Caco-2 (cell line): ENCODE data around the gene DNASE1. TPM values are rescaled to one million over a fixed set of nuclear protein-coding genes. Genes with fewer than 3 reads are reported as not detected.

Experiments used
- BruUV-seq: library from RNA; stranded (reverse); fragments of 400-500 nt; replicated peaks from 2 replicates; lab custom pipeline; 2021; lab: Mats Ljungman, UMichigan
- CTCF ChIA-PET: fragments of 300-600 bp; sonication (Branson Sonifier 250); formaldehyde crosslinking; loops from one replicate; lab custom pipeline; 2022; ENCODE audit warnings: antibody characterized with exemption; lab: Charles Lee
- POLR2A ChIA-PET: fragments of 300-600 bp; sonication (Branson Sonifier 250); formaldehyde crosslinking; loops from one replicate; lab custom pipeline; 2022; ENCODE audit warnings: antibody characterized with exemption; lab: Charles Lee
- DNase-seq, 2 experiments: peaks; one replicate each; pipeline versions ENCODE4 v3.0.0 to v3.0.0-alpha.2; 2020 to 2022
- H3K27me3 ChIP-seq: replicated peaks from 2 replicates; pipeline ENCODE4 v1.6.0; 2011; ENCODE audit warnings: low read length; ENCODE audit not compliant: control insufficient read depth, insufficient read depth
- H3K36me3 ChIP-seq: 2 replicates; pipeline ENCODE4 v1.5.1; 2011; ENCODE audit warnings: low read length; ENCODE audit not compliant: control insufficient read depth, insufficient read depth
- H3K4me1 ChIP-seq: fragments of 250-450 bp; sonication (Bioruptor Pico); 2 replicates; pipeline ENCODE4 v1.5.1; 2020; ENCODE audit warnings: mild to moderate bottlenecking
- H3K4me3 ChIP-seq: 2 replicates; pipeline ENCODE4 v1.5.1; 2011; ENCODE audit warnings: low read depth, mild to moderate bottlenecking, control low read depth, low read length
- H3K9me3 ChIP-seq: fragments of 250-450 bp; sonication (Bioruptor Pico); 2 replicates; pipeline ENCODE4 v1.5.1; 2020; ENCODE audit warnings: mild to moderate bottlenecking, moderate library complexity
- H3K27ac Mint-ChIP-seq: one replicate; pipeline ENCODE4 v1.8.0; 2022; ENCODE audit warnings: mixed read lengths; ENCODE audit not compliant: unreplicated experiment
- H3K27me3 Mint-ChIP-seq: one replicate; pipeline ENCODE4 v1.8.0; 2022; ENCODE audit warnings: mixed read lengths; ENCODE audit not compliant: insufficient read depth, unreplicated experiment
- H3K36me3 Mint-ChIP-seq: one replicate; pipeline ENCODE4 v1.8.0; 2022; ENCODE audit warnings: mild to moderate bottlenecking, mixed read lengths; ENCODE audit not compliant: insufficient read depth, unreplicated experiment
- H3K4me1 Mint-ChIP-seq: one replicate; pipeline ENCODE4 v1.8.0; 2022; ENCODE audit warnings: low read depth, mixed read lengths; ENCODE audit not compliant: unreplicated experiment
- H3K4me3 Mint-ChIP-seq: one replicate; pipeline ENCODE4 v1.8.0; 2022; ENCODE audit warnings: mild to moderate bottlenecking, moderate library complexity, mixed read lengths; ENCODE audit not compliant: unreplicated experiment
- H3K9me3 Mint-ChIP-seq: one replicate; pipeline ENCODE4 v1.8.0; 2022; ENCODE audit warnings: mixed read lengths; ENCODE audit not compliant: unreplicated experiment
- CTCF ChIP-seq, 2 experiments: fragments of 200-600 bp in 1 of 2; IDR thresholded peaks; 1 replicate in 1 of 2; 2 replicates in 1 of 2; pipeline versions ENCODE4 v1.5.1 to v1.8.0; 2011 to 2022; ENCODE audit warnings: antibody characterized with exemption in 1 of 2, control low read depth in 1 of 2, inconsistent platforms in 1 of 2, low read depth in 1 of 2, low read length in 1 of 2, mild to moderate bottlenecking in 1 of 2, moderate library complexity in 1 of 2; ENCODE audit not compliant: insufficient read depth in 1 of 2, severe bottlenecking in 1 of 2, unreplicated experiment in 1 of 2
- intact Hi-C: fragments of 100-400 bp; cut with micrococcal nuclease; formaldehyde crosslinking; loops from one replicate; pipeline ENCODE4 v1.10.0; 2022; ENCODE audit not compliant: unreplicated experiment
- total RNA-seq: library from RNA; stranded (reverse); gene quantifications from 2 replicates; pipeline ENCODE4 v1.2.3, GENCODE V29; 2022

Gene DNASE1
- total RNA-seq, 1 experiment from 2014 or later, result 26.2 TPM

GRCh38 chr16:3609895-3610697 lies 44.4 kb upstream of the DNASE1 start:
- Mint-ChIP-seq H3K4me3 (peak overlapping the region; percentile 94), H3K27me3 (no peaks in the 10 kb centered on the region), H3K4me1 (peaks cover 25% of the 10 kb centered on the region), H3K27ac (no peak overlapping the region), H3K36me3 (peaks cover under 1% of the 10 kb centered on the region), H3K9me3 (no peaks in the 10 kb centered on the region)
- Histone ChIP-seq H3K9me3 (no peaks in the 10 kb centered on the region), H3K4me1 (peaks cover 12% of the 10 kb centered on the region; the same call in 1 of the 2 replicates), H3K36me3 (no peaks in the 10 kb centered on the region; the same call in 1 of the 2 replicates), H3K4me3 (peak overlapping the region; percentile 80), H3K27me3 (no peaks in the 10 kb centered on the region)
- ChIA-PET CTCF (no interaction called here), POLR2A (interaction anchor here (0.5 kb wide), 1 partner anchor 86 kb away, joined by 7 read pairs; no protein-coding TSS in a partner anchor)
- DNase-seq, result no peak
- intact Hi-C loops, result no loop called here
- no TSS peak for BruUV-seq
- no peak for TF ChIP-seq CTCF (IDR thresholded peaks at IDR 0.05; ENCODE audit: insufficient read depth in 1 of 2, low read depth in 1 of 2, low read length in 1 of 2, severe bottlenecking in 1 of 2, unreplicated experiment in 1 of 2)

GRCh38 chr16:3610698-3611145 lies 43.8 kb upstream of the DNASE1 start:
- Mint-ChIP-seq H3K4me1 (peaks cover 28% of the 10 kb centered on the region), H3K9me3 (no peaks in the 10 kb centered on the region), H3K36me3 (peaks cover 6% of the 10 kb centered on the region), H3K4me3 (peak overlapping the region; percentile 94), H3K27me3 (no peaks in the 10 kb centered on the region), H3K27ac (peak overlapping the region; percentile 94)
- TF ChIP-seq CTCF (IDR thresholded peaks at IDR 0.05; ENCODE audit: insufficient read depth in 1 of 2, low read depth in 1 of 2, low read length in 1 of 2, severe bottlenecking in 1 of 2, unreplicated experiment in 1 of 2), result no peak
- Histone ChIP-seq H3K36me3 (no peaks in the 10 kb centered on the region; the same call in 1 of the 2 replicates), H3K27me3 (no peaks in the 10 kb centered on the region), H3K9me3 (no peaks in the 10 kb centered on the region), H3K4me3 (peak overlapping the region; percentile 80), H3K4me1 (peaks cover 12% of the 10 kb centered on the region; the same call in 1 of the 2 replicates)
- DNase-seq, result no peak
- intact Hi-C loops, result no loop called here
- BruUV-seq, result no TSS peak
- ChIA-PET POLR2A (interaction anchor here (0.5 kb wide), 1 partner anchor 85 kb away, joined by 7 read pairs; no protein-coding TSS in a partner anchor), CTCF (no interaction called here)

- Histone ChIP-seq H3K9me3 (no peaks in the 10 kb centered on the region), H3K4me1 (peaks cover 12% of the 10 kb centered on the region; the same call in 1 of the 2 replicates), H3K36me3 (no peaks in the 10 kb centered on the region; the same call in 1 of the 2 replicates), H3K27me3 (no peaks in the 10 kb centered on the region), H3K4me3 (peak within 1 kb of the TSS; percentile 80)
- ChIA-PET CTCF (no interaction called here), POLR2A (interaction anchor here (0.5 kb wide), 1 partner anchor 84 kb away, joined by 7 read pairs; no protein-coding TSS in a partner anchor)
- H3K27me3 Mint-ChIP-seq, result no peaks in the 10 kb centered on the region
- TF ChIP-seq CTCF (IDR thresholded peaks at IDR 0.05; ENCODE audit: insufficient read depth in 1 of 2, low read depth in 1 of 2, low read length in 1 of 2, severe bottlenecking in 1 of 2, unreplicated experiment in 1 of 2), result no peak
- peaks cover 28% of the 10 kb centered on the region for H3K4me1 Mint-ChIP-seq
- intact Hi-C loops, result no loop called here
- H3K27ac Mint-ChIP-seq, result peak within 1 kb of the TSS; percentile 94
- DNase-seq, result peak; percentile 84 to 93
- H3K4me3 Mint-ChIP-seq, result peak within 1 kb of the TSS; percentile 94
- H3K36me3 Mint-ChIP-seq, result peaks cover 6% of the 10 kb centered on the region
- TSS peak; percentile 48 for BruUV-seq
- H3K9me3 Mint-ChIP-seq, result no peaks in the 10 kb centered on the region
Observed at GRCh38 chr16:3611146-3611975, 43.1 kb upstream of the DNASE1 start, which contains the start of gene SLX4. Gene SLX4, minus strand, starts transcription at chr16:3611606. Its CDS starts 2,642 bp downstream, at chr16:3608964.
